Activated T-cell treated with anti-CD3 and anti-CD28 coated beads for 24 hours (primary cell): ENCODE results near the gene SEMG1.

ENCODE experiments used
- DNase-seq: peaks from one replicate; pipeline ENCODE4 v3.0.0-alpha.2; 2020; ENCODE audit warnings: low read depth

SEMG1 gene, protein sequence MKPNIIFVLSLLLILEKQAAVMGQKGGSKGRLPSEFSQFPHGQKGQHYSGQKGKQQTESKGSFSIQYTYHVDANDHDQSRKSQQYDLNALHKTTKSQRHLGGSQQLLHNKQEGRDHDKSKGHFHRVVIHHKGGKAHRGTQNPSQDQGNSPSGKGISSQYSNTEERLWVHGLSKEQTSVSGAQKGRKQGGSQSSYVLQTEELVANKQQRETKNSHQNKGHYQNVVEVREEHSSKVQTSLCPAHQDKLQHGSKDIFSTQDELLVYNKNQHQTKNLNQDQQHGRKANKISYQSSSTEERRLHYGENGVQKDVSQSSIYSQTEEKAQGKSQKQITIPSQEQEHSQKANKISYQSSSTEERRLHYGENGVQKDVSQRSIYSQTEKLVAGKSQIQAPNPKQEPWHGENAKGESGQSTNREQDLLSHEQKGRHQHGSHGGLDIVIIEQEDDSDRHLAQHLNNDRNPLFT

DNA sequence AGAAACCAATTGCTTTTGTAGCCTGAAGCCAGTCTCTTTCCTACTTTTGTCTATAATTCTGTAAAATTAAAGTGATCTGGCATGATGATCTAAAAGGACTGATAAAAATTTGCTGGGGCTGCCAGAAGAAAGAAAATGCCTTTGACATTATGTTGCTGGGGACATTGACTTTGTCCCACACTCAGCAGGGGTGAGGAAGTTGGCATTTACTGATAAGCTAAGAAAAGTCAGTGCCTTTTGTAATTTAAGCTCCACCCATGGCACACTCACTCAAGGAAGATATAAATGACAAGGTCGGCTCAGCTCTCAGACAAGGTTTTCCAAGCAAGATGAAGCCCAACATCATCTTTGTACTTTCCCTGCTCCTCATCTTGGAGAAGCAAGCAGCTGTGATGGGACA lies at the start of gene SEMG1:
TSS of gene SEMG1 (plus strand) at position 309 of the 400 bp plus-strand sequence. CDS start at position 330, 21 bp downstream.
- DNase-seq = no peak

DNA sequence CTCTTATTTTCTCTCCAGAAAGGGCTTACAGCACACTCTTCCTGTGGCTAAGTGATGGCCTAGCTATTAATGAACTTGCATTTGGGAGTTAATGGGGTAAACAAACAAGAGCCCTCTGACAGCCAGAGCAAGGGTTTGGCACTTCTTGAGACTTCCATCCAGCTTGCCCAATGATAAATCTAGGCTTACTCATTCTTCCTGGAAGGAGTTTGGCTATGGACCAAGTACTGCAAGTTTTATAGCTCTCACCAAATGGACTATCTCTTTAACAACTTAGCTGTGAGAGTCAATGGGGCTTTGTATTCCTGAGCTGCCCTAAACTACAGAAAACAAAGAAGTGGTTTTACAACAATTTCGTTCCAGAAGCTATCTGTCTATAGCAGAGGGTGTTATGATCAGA lies 48.9 kb upstream of the SEMG1 start:
- no peak for DNase-seq

DNA sequence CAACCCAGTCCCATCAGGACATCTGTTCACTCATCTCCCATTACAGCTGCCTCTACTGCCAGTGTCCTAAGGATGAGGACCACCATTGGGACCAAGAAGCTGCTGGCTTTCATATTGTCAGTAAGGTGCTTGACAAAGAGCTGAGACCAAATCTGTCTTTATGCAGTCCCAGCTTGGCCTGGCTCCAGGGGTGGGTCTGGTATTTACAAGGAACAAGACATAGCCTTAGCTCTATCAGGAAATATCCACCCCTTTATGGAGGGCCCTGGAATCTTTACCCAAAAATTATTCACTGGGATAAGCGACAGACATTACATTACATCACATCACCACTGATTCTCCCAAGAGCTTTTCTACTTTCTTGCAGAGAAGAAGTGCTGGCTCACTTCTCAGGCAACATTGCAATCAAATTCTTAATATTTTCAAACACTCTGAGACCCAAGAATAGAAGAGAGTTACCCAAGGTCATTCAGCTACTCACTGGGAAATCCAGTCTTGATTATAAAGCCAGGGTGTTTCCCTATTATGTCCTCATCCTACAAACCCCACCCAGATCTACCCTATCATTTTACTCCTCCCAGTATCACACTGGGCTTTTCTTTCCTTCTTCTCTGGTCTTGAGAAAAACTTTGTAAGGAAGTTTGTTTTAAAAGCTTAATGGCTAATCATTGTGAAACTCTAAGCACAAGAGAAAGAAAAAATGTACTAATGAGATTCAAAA lies 43.6 kb upstream of the SEMG1 start:
- no peak for DNase-seq

DNA sequence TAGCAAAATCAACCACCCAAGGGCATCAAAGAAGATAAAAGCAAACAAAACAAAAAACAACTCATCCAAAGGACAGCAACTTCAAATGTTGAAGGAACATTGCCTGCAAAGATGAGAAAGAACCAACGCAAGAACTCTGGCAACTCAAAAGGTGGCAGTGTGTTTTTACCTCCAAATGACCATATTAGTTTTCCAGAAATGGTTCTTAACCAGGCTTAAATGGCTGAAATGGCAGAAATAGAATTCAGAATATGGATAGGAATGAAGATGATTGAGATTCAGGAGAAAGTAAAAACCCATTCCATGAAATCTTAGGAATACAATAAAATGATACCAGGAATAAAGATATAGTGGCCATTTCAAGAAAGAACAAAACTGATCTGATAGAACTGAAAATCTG lies 41.9 kb upstream of the SEMG1 start:
- no peak for DNase-seq

DNA sequence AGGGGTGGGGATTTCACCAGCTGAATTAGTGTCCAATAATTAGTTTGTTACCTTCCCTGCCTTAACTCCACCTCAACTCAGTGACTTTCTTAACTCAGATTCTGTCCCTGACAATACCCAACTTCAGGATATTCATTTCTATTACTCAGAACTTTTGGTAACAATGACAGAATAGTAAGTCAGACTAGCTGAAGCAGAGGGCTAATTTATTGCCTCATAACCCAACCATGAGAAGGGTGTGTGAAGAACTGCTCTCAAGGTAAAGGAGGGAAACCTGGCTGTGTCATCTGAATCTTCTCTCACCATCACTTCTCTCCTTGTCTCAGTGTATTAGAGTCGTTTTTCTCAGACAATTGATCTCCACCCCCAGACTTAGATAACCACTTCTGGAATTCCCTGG lies 33.3 kb upstream of the SEMG1 start:
- no peak for DNase-seq

DNA sequence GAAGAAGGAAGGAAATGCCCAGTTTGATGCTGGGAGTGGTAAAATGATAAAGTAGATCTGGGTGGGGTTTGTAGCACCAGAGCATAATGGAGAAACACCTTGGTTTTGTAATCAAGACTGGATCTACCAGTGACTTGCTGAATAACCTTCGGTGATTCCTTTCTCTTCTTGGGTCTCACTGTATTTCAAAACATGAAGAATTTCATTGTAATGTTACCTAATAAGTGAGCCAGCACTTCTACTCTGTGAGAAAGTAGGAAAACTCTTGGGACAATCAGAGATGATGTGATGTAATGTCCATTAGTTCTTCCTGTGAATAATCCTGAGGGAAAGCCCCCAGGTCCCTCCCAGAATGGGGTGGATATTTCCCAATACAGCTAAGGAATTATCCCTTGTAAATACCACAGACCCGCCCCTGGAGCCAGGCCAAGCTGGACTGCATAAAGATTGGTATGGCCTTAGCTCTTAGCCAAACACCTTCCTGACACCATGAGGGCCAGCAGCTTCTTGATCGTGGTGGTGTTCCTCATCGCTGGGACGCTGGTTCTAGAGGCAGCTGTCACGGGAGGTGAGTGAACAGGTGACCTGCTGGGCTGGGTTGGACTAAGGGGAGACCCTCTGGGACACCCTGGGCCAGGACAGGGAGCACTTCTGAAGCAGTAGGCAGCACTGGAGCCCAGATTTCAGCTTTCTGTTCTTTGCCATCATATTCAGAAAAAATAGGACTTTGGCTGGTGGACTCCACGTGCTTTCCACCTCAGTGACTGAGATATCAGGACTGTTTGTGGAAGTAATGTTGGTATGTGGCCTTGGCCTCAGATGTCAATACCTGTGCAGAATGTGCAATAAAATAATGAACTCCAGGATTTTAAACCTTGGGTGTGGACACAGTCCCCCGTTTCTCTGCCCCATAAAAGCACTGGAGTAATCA lies 32.1 kb upstream of the SEMG1 start, which contains the start of gene PI3:
TSS of gene PI3 (plus strand) at position 469 of the 931 bp plus-strand sequence. CDS start at position 490, 21 bp downstream.
- no peak for DNase-seq

DNA sequence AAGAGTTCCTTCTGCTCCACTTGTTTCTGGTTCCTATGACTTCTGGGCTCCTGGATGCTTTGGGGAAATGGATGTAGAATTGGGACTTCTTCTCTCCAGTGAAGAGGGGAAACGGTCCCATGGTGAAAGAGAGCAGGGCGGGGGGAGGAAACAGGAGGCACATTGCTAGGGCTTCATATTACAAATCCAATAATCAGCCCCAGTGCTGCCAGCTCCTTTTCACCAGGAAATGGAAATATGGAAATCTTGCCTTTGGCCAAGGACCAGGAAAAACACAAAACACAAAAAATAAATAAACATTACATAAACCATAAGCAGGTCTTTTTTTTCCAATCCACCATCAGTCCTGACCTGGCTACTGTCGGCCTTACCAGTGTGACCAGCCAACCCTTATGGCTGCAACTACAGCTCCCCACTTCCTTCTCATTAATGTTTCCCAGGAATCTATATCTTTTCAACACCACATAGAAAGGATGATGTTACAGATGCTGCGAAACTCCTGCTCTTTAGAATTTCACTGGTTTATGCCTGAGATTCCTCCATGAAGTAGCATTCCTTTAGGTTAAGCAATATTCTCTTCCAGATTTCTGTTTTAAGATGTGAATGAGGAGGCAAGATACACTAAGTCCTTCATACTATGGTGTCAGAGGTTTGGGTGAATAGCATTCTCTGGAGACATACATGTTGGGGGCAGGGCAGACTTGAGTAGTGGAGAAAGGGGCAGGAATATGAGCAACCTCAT lies 30.1 kb upstream of the SEMG1 start:
- no peak for DNase-seq

DNA sequence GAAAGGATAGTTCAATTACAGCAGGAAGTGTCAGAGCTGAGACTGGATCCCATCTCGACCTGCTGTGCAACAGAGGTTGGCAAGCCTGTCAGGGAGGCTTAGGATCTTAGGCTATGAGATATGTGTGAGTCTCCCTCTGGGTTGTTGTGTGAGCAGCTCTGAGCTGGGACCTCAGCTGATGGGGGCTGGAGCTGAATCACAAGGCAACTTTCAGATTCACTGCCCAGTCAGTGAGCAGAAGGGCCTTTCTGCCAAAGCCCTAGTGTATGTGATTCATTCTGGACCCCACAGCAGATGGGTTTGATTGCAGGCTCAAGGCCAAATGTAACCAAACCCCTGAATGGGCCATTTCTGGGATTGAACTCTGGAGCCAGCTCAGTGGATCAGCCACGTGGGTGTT lies 27.7 kb upstream of the SEMG1 start:
- DNase-seq = no peak

DNA sequence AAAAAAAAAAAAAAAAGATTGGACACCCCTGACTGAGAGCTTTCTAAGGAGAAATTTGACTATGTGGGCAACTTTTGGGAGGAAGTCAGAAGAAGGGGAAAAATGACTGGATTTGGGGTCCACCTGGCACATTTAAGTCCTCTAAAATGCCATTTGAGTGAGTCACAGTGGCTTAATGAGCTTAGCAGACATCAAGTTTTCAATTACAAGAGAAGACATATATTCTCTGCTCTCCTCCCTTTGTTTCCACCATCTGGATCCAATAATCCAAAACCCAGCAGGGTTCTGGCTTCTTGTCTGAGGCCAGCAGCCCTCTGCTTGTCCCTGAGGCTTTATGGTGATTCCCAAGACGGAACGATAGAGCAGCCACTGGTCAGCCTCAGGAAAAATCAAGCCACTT lies 25.2 kb upstream of the SEMG1 start:
- DNase-seq = no peak

DNA sequence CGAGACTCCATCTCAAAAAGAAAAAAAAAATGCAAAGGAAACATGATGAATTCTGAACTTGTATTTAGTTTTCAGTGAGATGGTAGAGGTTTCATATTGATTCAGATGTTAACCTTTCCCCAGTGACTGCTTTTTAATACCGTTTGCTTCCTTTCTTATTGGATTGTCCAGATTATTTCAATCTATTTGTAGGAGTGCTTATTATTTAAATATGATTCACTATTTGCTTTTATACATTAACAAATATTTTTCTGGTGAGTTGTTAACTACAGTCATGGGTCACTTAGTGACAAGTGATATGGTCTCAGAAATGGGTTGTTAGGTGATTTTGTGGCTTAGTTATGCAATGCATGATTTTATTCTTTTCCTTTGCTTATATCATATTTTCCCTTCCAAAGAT lies 23.7 kb upstream of the SEMG1 start:
- no peak for DNase-seq

DNA sequence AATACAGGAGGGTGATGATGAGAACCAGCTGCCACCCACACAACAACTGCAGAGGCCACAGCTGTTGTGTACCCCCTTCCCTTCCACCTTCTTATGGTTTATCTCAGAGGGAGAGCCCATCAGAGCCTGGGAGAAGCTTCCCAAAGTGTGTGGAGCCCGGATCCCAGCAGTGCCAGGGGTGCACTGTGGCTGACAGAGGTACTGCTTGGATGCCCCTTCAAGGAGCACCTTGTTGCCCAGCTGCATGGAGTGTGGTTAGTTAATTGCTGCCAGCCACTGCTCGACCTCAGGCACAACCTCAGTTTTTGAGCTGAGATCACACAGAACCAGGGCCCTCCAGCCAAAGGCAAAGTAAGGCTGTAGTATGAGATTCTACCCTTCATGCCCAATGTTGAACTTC lies 19.1 kb upstream of the SEMG1 start:
- no peak for DNase-seq

DNA sequence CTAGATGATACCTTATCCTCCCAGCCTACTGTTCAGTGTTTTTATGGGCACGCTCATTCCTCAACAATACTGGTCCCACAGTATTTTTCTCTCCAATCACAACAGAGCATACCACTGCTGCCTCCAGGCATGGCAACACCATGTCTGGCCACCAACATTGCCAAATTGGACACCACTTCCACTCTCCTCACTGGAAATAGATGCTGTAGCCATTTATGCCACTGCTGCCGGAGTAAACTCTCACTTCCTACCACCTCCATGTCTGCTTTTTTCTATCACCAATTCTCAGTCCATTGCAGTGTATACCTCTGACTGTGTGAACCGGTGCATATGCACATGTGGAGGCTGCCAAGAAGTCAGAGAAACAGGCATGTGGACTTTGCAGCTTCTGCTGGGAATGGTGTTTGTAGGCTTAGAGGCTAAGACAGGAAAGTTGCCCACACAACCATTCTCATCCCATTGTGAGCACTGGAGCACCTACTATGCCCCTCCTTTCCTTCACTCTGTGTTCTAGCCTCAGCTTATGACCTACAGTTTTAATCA lies 17.7 kb upstream of the SEMG1 start:
- no peak for DNase-seq

DNA sequence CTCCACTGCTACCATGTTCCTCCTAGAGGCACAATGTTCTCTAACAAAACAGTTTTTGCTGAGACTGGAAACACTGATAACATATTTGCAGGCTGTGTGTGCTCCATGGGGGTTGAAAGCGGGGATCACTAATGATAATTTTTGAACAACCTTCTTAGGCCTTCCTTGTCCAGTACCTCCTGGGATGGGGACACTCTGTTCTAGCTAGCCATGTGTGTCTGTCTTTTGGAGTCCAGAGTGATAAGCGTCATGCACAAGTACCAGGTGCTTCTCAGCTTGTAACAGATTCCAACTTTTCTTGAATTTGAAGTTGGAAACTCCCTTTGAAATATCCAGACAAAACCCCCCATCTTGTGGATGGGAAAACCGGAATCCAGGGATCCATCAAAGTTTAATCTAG lies 17.0 kb upstream of the SEMG1 start:
- no peak for DNase-seq

DNA sequence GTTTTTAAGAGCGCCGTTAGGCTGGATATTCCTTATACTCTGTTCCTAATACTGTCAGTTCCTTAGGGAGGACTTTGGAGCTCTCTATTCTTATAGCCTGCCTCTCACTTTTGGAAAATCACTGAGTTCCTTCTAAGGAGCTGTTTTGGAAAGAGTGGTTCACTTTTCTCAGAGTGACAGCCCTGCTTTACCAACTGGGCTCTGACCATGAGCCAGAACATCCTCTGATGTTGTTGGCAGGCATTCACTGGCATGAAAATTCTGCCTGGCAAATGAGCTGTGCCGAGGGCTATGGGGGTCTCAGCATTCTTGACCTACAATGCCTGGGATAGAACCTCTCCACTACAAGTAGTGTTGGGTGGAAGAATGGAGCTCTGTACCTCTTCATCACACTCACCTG lies 14.9 kb upstream of the SEMG1 start:
- DNase-seq = no peak

DNA sequence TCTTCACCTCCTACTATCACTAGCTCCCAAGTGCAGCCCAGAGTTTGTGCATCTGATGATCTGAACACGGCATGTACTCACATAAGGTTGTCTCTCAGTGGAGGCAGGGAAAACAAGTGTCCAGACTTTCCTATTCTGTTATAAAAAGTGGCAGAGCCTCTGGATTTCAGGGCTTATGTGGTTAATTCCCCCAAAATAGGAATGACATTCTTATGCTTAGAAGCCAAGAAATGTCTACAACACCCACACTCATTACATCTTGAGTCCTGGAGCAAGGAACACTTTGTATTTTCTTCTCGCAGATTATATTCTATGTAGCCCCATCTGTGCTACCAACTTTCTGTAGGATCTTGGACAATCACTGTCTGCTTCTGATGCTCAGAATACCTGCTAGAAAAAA lies 13.5 kb upstream of the SEMG1 start:
- DNase-seq = no peak

DNA sequence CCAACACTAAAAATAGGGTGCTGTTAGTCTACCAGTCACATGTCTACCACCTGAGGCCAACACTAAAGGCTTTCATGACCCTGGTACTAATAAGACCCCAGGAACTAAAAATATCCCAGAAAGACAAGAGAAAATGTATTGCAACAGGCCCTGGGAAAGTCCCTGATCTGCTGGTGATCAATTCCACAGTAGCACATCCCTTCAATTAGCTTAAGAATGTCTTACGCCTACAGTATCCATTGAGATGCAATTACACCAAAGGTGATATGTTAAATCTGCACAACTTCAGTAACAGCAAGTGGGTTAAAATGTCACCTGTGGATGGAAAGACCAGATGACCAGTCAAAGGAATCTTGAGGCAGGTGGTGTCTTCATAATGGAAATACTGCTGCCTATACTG lies 3.1 kb downstream of the SEMG1 start:
- DNase-seq = no peak

DNA sequence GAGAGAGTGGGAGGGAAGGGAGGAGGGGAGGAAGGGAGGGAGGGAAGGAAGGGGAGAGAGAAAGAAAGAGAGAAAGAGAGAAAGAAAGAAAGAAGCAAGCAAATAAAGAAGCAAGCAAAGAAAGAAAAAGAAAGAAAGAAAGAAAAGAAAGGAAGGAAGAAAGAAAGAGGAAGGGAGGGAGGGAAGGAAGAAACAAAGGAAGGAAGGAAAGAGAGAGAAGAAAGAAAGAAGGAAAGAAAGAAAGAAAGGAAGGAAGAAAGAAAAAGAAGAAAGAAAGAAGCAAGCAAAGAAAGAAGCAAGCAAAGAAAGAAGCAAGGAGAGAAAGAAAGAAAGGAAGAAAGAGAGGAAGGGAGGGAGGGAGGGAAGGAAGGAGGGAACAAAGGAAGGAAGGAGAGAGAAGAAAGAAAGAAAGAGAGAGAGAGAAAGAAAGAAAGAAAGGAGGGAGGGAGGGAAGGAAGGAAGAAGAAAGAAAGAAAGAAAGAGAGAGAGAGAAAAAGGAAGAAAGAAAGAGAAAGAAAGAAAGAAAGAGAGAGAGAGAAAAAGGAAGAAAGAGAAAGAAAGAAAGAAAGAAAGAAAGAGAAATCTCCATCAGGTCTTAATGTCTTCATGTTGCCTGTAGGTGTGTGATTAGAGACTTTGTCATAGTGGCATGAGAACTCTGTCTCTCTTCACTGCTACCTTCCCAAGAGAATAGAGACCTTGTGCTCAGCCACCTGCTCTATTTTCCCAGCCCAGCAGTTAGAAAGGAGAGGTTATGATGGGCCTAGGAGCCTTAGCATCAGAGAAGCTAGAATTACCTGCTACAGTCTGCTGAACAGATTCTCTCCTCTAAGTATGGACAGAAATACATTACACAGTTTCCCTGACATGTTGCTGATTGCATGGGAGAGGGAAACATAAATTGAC lies 5.0 kb downstream of the SEMG1 start:
- no peak for DNase-seq

DNA sequence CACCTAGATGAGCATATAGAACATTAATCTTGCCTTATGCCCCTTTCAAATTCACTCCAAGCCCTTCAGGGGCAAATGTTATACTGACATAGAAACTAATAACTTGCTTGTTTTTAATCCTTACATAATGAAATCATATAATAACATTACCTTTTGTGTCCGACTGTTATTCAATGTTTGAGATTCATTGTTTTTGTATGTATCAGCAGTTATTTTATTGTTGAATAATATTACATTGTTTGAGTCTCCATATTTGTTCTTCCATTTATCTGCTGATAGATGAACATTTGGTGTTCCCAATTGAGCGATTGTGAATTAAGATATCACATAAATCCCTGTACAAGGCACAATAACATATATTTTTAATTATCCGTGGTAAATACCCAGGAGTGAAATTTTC lies 6.0 kb downstream of the SEMG1 start:
- DNase-seq = no peak

DNA sequence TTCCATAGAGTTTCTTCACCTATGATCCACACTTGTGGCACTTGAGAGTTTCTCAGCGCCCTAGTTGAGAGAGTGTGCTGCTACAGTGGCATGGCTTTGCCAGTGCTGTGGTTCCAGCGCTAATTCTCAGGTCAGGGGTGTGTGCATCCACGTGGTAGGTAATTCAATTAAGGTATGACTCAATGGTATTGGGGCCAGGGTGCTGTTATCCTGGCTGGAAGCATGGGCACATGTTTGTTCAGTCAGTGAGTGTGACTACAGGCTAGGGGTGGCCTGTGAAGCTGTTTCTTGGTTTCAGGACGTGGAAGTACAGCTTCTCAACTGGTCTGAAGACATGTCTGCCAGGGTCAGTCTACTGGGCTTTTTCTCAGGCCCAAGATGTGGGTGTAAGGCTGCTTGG lies 11.3 kb downstream of the SEMG1 start:
- DNase-seq = no peak

DNA sequence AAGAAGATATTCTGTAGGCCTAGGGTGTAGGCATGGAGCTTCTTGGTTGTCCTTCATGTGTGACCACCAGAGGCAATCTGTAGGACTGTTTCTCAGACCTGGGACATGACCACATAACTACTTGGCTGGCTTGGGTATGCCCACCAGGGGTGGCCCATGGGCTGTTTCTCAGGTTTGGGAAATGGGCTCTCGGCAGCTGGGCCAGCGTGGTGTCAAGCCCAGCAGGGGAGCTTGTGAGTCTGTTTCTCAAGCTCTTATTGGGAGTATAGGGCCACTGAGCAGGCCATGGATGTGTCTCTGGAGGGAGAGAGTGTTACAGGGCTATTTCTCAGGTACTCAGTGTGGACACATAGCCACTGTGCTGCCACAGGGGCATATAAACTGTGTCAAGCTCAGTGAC lies 11.8 kb downstream of the SEMG1 start:
- no peak for DNase-seq
